ACC112 (cell line): Measurements from ENCODE around the gene KIF3A.
"Not testable (repeated sequence)": the region's sequence is repeated elsewhere in the genome, so short reads cannot be mapped to it uniquely, and the experiment has no call there.

ENCODE experiments used
- H2AFZ ChIP-seq: fragments of 200-600 bp; sonication (generic); one replicate; pipeline ENCODE4 v1.6.0; 2017; ENCODE audit warnings: antibody characterized with exemption, low read length; ENCODE audit not compliant: unreplicated experiment
- H3K27ac ChIP-seq: fragments of 200-600 bp; sonication (generic); 2 replicates; pipeline ENCODE4 v1.5.1; 2014; ENCODE audit warnings: low read depth, mild to moderate bottlenecking, antibody characterized with exemption, low read length, moderate library complexity
- H3K27me3 ChIP-seq: fragments of 200-600 bp; sonication (generic); 2 replicates; pipeline ENCODE4 v1.6.1; 2014; ENCODE audit warnings: mild to moderate bottlenecking, antibody characterized with exemption, low read length, moderate library complexity, mixed read lengths; ENCODE audit not compliant: insufficient read depth
- H3K36me3 ChIP-seq: fragments of 200-600 bp; sonication (generic); 2 replicates; pipeline ENCODE4 v1.6.1; 2016; ENCODE audit warnings: mild to moderate bottlenecking, antibody characterized with exemption, low read length, moderate library complexity, mixed read lengths; ENCODE audit not compliant: insufficient read depth
- H3K4me1 ChIP-seq: fragments of 200-600 bp; sonication (generic); one replicate; pipeline ENCODE4 v1.6.1; 2016; ENCODE audit warnings: low read length, mixed read lengths; ENCODE audit not compliant: insufficient read depth, unreplicated experiment, control insufficient read depth
- H3K4me3 ChIP-seq: fragments of 200-600 bp; sonication (generic); 2 replicates; pipeline ENCODE4 v1.5.1; 2014; ENCODE audit warnings: mild to moderate bottlenecking, low read depth, low read length
- H3K79me2 ChIP-seq: fragments of 200-600 bp; sonication (generic); one replicate; pipeline ENCODE4 v1.6.0; 2016; ENCODE audit warnings: low read length; ENCODE audit not compliant: control insufficient read depth, unreplicated experiment, insufficient read depth

The KIF3A gene

GRCh38 chr5:132718544-132719312, 18.6 kb downstream of the KIF3A start:
- Histone ChIP-seq H3K79me2 (no peaks in the 10 kb centered on the region), H2AFZ (no peak overlapping the region), H3K27me3 (no peaks in the 10 kb centered on the region), H3K27ac (no peak overlapping the region), H3K4me3 (no peak overlapping the region), H3K36me3 (no peaks in the 10 kb centered on the region), H3K4me1 (no peaks in the 10 kb centered on the region)

DNA sequence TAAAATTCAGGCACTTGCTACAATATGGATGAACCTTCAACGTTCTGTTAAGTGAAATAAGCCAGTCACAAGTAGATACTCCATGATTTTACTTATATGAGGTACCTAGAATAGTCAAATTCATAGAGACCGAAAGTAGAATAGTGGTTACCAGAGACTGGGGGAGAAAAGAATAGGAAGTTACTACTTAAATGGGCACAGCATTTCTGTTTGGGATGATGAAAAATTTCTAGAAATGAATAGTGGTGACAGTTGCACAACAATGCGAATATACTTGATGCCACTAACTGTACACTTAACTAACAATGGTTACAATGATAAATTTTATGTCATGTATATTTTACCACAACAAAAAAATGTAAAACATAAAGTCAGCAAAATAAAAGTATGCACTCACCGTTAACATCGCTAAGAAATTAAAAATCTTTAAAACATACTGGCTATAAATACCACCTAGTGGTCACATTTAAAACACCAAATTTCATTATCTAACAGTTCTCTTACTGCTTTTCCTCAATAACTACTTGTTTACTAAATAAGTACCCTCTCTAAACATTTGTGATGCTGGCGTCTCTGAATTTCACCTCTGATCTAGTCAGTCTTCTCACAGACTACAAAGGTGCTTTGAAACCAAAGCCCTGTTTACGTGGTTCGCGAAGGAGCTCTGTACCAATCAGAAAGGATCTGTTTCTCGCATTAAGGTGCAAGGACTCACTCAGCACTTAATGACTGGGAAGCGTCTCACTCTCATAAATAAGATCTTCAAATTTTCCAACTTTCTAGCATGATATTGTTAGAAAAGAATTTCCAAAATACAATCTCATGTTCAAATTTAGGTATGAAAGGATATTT, 22.7 kb downstream of the KIF3A start:
- Histone ChIP-seq H3K79me2 (no peaks in the 10 kb centered on the region), H3K36me3 (no peaks in the 10 kb centered on the region), H3K27ac (no peak overlapping the region), H3K27me3 (no peaks in the 10 kb centered on the region), H2AFZ (no peak overlapping the region), H3K4me1 (no peaks in the 10 kb centered on the region), H3K4me3 (peak overlapping the region; percentile 21; the same call in 1 of the 2 replicates)

- peaks cover 10% of the 10 kb centered on the region for H3K4me1 ChIP-seq
- H3K36me3 ChIP-seq: no peaks in the 10 kb centered on the region
- no peaks in the 10 kb centered on the region for H3K27me3 ChIP-seq
- H2AFZ ChIP-seq: no peak overlapping the region
- H3K4me3 ChIP-seq: no peak overlapping the region
- H3K27ac ChIP-seq: no peak overlapping the region
- H3K79me2 ChIP-seq: no peaks in the 10 kb centered on the region
These were observed 28.7 kb downstream of the KIF3A start for GRCh38 chr5:132708645-132709044.

- Histone ChIP-seq H2AFZ (no peak overlapping the region), H3K79me2 (no peaks in the 10 kb centered on the region), H3K27me3 (no peaks in the 10 kb centered on the region), H3K27ac (no peak overlapping the region), H3K4me1 (peaks cover 10% of the 10 kb centered on the region), H3K36me3 (no peaks in the 10 kb centered on the region; the same call in 1 of the 2 replicates), H3K4me3 (no peak overlapping the region)
These were observed 32.5 kb downstream of the KIF3A start for GRCh38 chr5:132704875-132705274.

GRCh38 chr5:132695956-132696355, 41.4 kb downstream of the KIF3A start:
- no peaks in the 10 kb centered on the region for H3K4me1 ChIP-seq
- no peak overlapping the region for H3K4me3 ChIP-seq
- H3K79me2 ChIP-seq: no peaks in the 10 kb centered on the region
- no peak overlapping the region for H2AFZ ChIP-seq
- no peaks in the 10 kb centered on the region for H3K36me3 ChIP-seq
- H3K27ac ChIP-seq: no peak overlapping the region
- no peaks in the 10 kb centered on the region for H3K27me3 ChIP-seq

GRCh38 chr5:132692632-132692967, 44.7 kb downstream of the KIF3A start:
- Histone ChIP-seq H2AFZ (no peak overlapping the region), H3K27me3 (no peaks in the 10 kb centered on the region)

DNA sequence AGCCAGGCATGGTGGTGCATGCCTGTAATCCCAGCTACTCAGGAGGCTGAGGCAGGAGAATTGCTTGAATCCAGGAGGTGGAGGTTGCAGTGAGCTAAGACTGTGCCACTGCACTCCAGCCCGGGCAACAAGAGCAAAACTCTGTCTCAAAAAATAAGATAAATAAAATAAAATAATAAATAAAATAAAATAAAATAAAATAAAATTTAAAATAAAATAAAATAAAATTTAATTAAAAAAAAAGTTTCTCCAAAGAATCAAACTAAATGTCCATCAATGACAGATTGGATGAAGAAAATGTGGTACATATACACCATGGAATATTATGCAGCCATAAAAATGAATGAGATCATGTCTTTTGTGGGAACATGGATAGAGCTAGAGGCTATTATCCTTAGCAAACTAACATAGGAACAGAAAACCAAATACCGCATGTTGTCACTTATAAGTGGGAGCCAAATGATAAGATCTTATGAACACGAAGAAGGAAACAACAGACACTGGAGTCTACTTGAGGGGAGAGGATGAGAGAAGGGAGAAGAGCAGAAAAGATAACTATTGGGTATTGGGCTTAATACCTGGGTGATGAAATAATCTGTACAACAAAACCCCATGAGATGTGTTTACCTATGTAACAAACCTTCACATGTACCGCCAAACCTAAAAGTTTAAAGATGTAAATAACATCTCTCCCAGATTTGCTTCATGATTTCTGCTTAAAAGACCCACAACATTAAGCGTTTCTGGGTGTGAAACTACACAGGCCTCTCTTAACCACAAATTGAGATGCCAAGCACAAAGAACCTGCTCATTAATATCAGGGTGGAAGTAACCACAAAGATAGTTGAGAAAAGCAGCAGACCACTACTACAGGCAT, 45.4 kb downstream of the KIF3A start:
- not testable (repeated sequence) for H2AFZ ChIP-seq, H3K4me1 ChIP-seq, H3K27me3 ChIP-seq, H3K4me3 ChIP-seq, H3K36me3 ChIP-seq, H3K79me2 ChIP-seq, H3K27ac ChIP-seq

More at GRCh38 chr5:132692632-132692967, 44.7 kb downstream of the KIF3A start:
- Histone ChIP-seq H3K4me3 (no peak overlapping the region), H3K79me2 (no peaks in the 10 kb centered on the region), H3K36me3 (no peaks in the 10 kb centered on the region), H3K27ac (no peak overlapping the region), H3K4me1 (peaks cover 6% of the 10 kb centered on the region)

- Histone ChIP-seq H3K4me3 (no peak overlapping the region), H3K27me3 (no peaks in the 10 kb centered on the region)
These were observed 47.2 kb downstream of the KIF3A start for GRCh38 chr5:132690156-132690555.

GRCh38 chr5:132689513-132689912, 47.8 kb downstream of the KIF3A start:
- H3K27ac ChIP-seq: no peak overlapping the region
- peaks cover 6% of the 10 kb centered on the region for H3K4me1 ChIP-seq
- H3K4me3 ChIP-seq: no peak overlapping the region
- no peaks in the 10 kb centered on the region for H3K36me3 ChIP-seq
- no peaks in the 10 kb centered on the region for H3K79me2 ChIP-seq
- H3K27me3 ChIP-seq: no peaks in the 10 kb centered on the region
- no peak overlapping the region for H2AFZ ChIP-seq

More at GRCh38 chr5:132690156-132690555, 47.2 kb downstream of the KIF3A start:
- H3K36me3 ChIP-seq: no peaks in the 10 kb centered on the region
- no peaks in the 10 kb centered on the region for H3K79me2 ChIP-seq
- peaks cover 6% of the 10 kb centered on the region for H3K4me1 ChIP-seq
- H3K27ac ChIP-seq: no peak overlapping the region
- no peak overlapping the region for H2AFZ ChIP-seq

DNA sequence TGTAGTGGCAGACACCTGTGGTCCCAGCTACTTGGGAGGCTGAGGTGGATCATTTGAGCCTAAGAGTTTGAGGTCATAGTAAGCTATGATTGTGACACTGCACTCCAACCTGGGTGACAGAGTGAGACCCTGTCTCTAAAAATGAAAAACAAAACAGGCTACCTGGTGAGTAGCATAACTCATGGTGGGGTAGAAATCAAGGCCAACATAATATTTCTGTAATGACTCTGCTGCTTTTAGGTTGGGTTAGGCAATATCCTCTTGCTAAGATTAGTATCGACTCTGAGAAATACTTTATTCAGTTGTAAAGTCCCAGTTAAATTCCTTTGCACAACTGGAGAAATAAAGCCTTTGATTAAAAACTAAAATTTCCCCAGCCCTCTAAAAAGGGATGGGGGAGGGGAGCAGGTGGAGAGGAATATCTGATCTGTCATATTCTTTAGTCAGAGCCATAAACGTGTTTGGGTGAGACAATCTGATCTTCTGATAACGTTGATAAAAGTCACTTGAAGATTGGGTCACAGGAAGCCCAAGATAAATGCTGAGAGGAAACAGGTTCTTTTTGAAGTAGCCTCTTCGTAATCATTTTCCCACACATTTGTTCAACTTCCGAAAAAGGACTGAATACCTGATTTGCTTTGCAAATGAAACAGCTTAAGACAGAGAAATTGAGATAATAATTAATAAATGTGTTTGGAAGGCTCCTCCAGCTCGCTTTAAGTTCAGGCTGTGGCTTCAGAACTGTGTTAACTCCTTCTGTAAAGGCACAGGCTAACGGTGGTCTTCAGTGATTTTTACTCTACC, 48.6 kb downstream of the KIF3A start:
- H3K4me1 ChIP-seq: peaks cover 6% of the 10 kb centered on the region
- no peaks in the 10 kb centered on the region for H3K27me3 ChIP-seq
- H2AFZ ChIP-seq: no peak overlapping the region
- H3K36me3 ChIP-seq: no peaks in the 10 kb centered on the region
- H3K4me3 ChIP-seq: no peak overlapping the region
- no peaks in the 10 kb centered on the region for H3K79me2 ChIP-seq
- no peak overlapping the region for H3K27ac ChIP-seq
